Fibroblast of lung (primary cell): Measurements from ENCODE around the gene DPH7. TPM values are rescaled to one million over a fixed set of nuclear protein-coding genes. Genes with fewer than 3 reads are reported as not detected.

Experiments
- DNase-seq, 2 donors: peaks; one replicate each; pipeline versions ENCODE4 v3.0.0 to v3.0.0-alpha.2; 2010; ENCODE audit warnings: low read depth in 2 of 2
- H2AFZ ChIP-seq: 2 replicates; pipeline ENCODE4 v1.5.1; 2012; ENCODE audit warnings: low read length, control low read depth, inconsistent platforms
- H3K27ac ChIP-seq: 2 replicates; pipeline ENCODE4 v1.5.1; 2011; ENCODE audit warnings: low read length, control low read depth; ENCODE audit not compliant: insufficient read depth
- H3K27me3 ChIP-seq: 2 replicates; pipeline ENCODE4 v1.5.1; 2011; ENCODE audit warnings: mild to moderate bottlenecking, low read length; ENCODE audit not compliant: control insufficient read depth, insufficient read depth
- H3K36me3 ChIP-seq: 2 replicates; pipeline ENCODE4 v1.5.1; 2011; ENCODE audit warnings: low read length; ENCODE audit not compliant: control insufficient read depth, insufficient read depth
- H3K4me1 ChIP-seq: 2 replicates; pipeline ENCODE4 v1.5.1; 2011; ENCODE audit warnings: low read length; ENCODE audit not compliant: control insufficient read depth, insufficient read depth; ENCODE audit errors: extremely low read depth
- H3K4me2 ChIP-seq: 2 replicates; pipeline ENCODE4 v1.5.1; 2011; ENCODE audit warnings: low read length, control low read depth; ENCODE audit not compliant: insufficient read depth; ENCODE audit errors: extremely low read depth
- H3K4me3 ChIP-seq, 4 experiments: fragments of 200-600 bp in 1 of 4; sonication (generic) in 1 of 4; replicated peaks in 1 of 4; 2 replicates each; pipeline ENCODE4 v1.5.1; 2011 to 2016; ENCODE audit warnings: low read length in 4 of 4, low read depth in 3 of 4, mild to moderate bottlenecking in 3 of 4, control low read depth in 2 of 4, inconsistent platforms in 1 of 4, mixed read lengths in 1 of 4; ENCODE audit not compliant: insufficient read depth in 1 of 4; ENCODE audit errors: control extremely low read depth in 1 of 4
- H3K79me2 ChIP-seq: 2 replicates; pipeline ENCODE4 v1.5.1; 2012; ENCODE audit warnings: mild to moderate bottlenecking, low read length, inconsistent platforms; ENCODE audit not compliant: control insufficient read depth, insufficient read depth
- H3K9ac ChIP-seq: 2 replicates; pipeline ENCODE4 v1.5.1; 2011; ENCODE audit warnings: mild to moderate bottlenecking, low read length, control low read depth; ENCODE audit not compliant: insufficient read depth
- H3K9me3 ChIP-seq: 2 replicates; pipeline ENCODE4 v1.5.1; 2012; ENCODE audit warnings: low read depth, low read length; ENCODE audit not compliant: control insufficient read depth, insufficient read depth
- H4K20me1 ChIP-seq: 2 replicates; pipeline ENCODE4 v1.5.1; 2011; ENCODE audit warnings: low read length; ENCODE audit not compliant: control insufficient read depth, insufficient read depth; ENCODE audit errors: extremely low read depth
- CTCF ChIP-seq, 2 donors: IDR thresholded peaks in 1 of 2; conservative IDR thresholded peaks in 1 of 2; 1 replicate in 1 of 2; 2 replicates in 1 of 2; pipeline ENCODE4 v1.5.1; 2011 to 2012; ENCODE audit warnings: low read length in 2 of 2, control low read depth in 1 of 2, inconsistent platforms in 1 of 2, low read depth in 1 of 2, mild to moderate bottlenecking in 1 of 2
- EZH2 ChIP-seq: IDR thresholded peaks from 2 replicates; pipeline ENCODE4 v1.5.1; 2012; ENCODE audit warnings: low read length, control low read depth, mild to moderate bottlenecking; ENCODE audit errors: missing control alignments
- polyA plus RNA-seq, 2 donors: library from polyadenylated mRNA; depleted of rRNA in 1 of 2; stranded (reverse) in 1 of 2; unstranded in 1 of 2; fragments of >200 nt; gene quantifications; 2 replicates each; pipeline ENCODE4 v1.2.1, GENCODE V29; 2011 to 2012; ENCODE audit warnings: missing spikeins in 1 of 2
- total RNA-seq: library from RNA; depleted of rRNA; stranded (reverse); fragments of >200 nt; gene quantifications from 2 replicates; pipeline ENCODE4 v1.2.1, GENCODE V29; 2014

Gene DPH7
- total and polyA plus RNA-seq, 2 donors (not counting 1 experiment from before 2014, with no cell fraction given), result 15.7 to 20.6 TPM

DNA sequence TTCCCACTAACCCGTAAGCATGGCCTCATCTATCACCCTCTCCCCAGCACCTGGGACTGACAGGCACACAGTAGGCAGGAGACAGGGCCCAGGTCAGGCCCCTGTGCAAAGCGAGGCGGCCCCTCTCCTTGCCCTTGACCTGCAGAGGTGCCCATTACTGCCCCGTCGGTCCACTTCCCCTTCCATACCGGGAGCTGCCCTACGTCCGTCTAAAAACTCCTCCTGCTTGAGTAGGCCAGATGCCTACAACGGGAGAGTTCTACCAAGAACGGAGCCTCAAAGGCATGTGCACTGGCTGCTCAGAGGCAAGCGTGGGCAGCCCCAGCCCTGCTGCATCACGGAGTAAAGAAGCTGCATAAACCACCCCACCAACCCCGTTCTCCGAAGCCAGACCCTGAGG, 4.6 kb upstream of the DPH7 start:
- no peaks in the 10 kb centered on the region for H3K27me3 ChIP-seq
- DNase-seq, result no peak
- H3K4me1 ChIP-seq, result no peaks in the 10 kb centered on the region
- no peaks in the 10 kb centered on the region for H4K20me1 ChIP-seq
- no peak overlapping the region for H3K4me3 ChIP-seq
- no peaks in the 10 kb centered on the region for H3K9me3 ChIP-seq
- H3K9ac ChIP-seq, result no peak overlapping the region
- TF ChIP-seq EZH2, result no peak
- TF ChIP-seq CTCF (conservative IDR thresholded peaks at IDR 0.05 in 1 of 2, IDR thresholded peaks at IDR 0.05 in 1 of 2; ENCODE audit: low read depth in 1 of 2, low read length in 2 of 2), result no peak
- H3K79me2 ChIP-seq, result peaks cover 4% of the 10 kb centered on the region
- H3K27ac ChIP-seq, result no peak overlapping the region
- H3K4me2 ChIP-seq, result no peak overlapping the region
- H2AFZ ChIP-seq, result no peak overlapping the region
- H3K36me3 ChIP-seq, result peaks cover 24% of the 10 kb centered on the region

DNA sequence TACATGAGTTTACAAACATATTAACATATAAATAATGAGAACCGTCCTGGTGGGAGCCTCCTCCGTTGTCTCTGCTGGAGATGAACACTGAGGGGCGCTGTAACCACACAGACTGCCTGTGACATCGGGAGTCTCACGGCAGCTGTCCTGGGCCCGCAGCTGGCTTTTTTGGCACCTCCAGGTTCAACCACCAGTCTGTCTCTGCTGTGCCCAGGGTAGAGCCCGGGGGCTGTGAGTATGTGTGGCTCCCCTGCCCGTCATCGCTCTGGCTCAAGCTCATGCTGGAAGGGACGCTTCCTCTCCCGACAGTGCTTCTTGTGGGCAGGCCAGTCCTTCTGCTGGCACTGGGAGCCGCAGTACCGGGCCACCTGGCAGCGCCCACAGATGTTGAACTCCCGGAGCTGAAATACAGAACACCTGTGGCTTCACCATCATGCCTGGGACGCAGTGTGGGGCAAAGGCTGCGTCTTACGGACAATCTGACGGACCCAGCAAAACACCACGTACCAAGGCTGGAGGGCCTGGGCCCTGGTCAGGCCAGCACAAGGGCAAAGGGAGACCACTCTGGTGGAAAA, 3.6 kb upstream of the DPH7 start:
- peaks cover 4% of the 10 kb centered on the region for H3K4me1 ChIP-seq
- no peak overlapping the region for H3K9ac ChIP-seq
- peaks cover 20% of the 10 kb centered on the region for H3K36me3 ChIP-seq
- H3K27ac ChIP-seq, result no peak overlapping the region
- no peak for TF ChIP-seq EZH2
- peak; percentile 6 to 24 for TF ChIP-seq CTCF (conservative IDR thresholded peaks at IDR 0.05 in 1 of 2, IDR thresholded peaks at IDR 0.05 in 1 of 2; ENCODE audit: low read depth in 1 of 2, low read length in 2 of 2)
- no peak overlapping the region for H3K4me3 ChIP-seq
- no peak overlapping the region for H2AFZ ChIP-seq
- H4K20me1 ChIP-seq, result no peaks in the 10 kb centered on the region
- no peak overlapping the region for H3K4me2 ChIP-seq
- peaks cover 7% of the 10 kb centered on the region for H3K79me2 ChIP-seq
- no peaks in the 10 kb centered on the region for H3K27me3 ChIP-seq
- H3K9me3 ChIP-seq, result no peaks in the 10 kb centered on the region
- peak in 1 of 2 donors; percentile 26 for DNase-seq

DNA sequence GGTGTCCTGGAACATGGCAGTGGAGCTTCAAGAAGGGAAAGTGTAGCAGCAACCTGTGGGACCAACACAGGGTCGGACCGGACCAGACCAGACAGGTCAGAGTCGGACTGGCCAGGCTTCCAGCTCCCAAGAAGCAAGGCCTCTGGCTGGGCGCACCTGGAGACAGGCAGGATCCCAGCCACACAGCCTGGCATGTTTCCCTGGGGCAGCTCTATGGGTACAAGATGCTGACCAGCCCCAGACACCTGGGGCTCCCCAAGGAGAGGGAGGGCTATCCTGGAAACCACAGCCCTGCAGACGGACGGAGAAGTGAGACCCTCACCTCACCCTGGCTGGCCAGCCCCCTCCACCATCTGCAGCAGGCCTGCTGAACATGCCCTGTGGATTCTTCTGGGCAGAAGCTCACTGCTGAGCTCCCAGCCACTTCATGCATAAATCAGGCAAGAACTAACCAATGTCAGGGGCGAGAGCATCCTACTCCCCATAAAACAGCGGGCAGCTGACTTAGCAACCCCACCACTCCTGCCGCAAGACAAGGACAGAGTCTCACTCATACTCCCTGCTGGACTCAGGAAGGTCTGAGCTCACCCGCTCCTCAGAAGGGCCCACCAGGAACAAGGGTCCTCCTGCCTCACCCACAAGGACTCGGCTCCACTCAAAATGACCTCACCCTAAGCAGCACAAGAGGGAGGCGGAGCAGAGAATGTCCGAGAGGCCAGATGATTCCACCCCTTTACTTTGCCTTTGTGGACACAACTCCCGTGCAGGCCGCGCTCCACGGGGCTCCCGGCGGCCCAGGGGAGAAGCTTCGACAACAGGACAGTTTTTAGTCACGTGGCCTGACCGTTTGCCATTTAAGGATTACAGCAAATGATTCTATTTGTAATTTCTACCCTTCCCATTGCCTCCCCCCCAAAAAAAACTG, 2.9 kb upstream of the DPH7 start:
- no peak for DNase-seq
- H3K4me1 ChIP-seq, result peaks cover 7% of the 10 kb centered on the region
- H2AFZ ChIP-seq, result no peak overlapping the region
- H3K27me3 ChIP-seq, result no peaks in the 10 kb centered on the region
- H3K27ac ChIP-seq, result no peak overlapping the region
- H3K36me3 ChIP-seq, result peaks cover 14% of the 10 kb centered on the region
- H3K9ac ChIP-seq, result no peak overlapping the region
- H3K9me3 ChIP-seq, result no peaks in the 10 kb centered on the region
- no peaks in the 10 kb centered on the region for H4K20me1 ChIP-seq
- TF ChIP-seq CTCF (conservative IDR thresholded peaks at IDR 0.05 in 1 of 2, IDR thresholded peaks at IDR 0.05 in 1 of 2; ENCODE audit: low read depth in 1 of 2, low read length in 2 of 2) (no peak), EZH2 (no peak)
- no peak overlapping the region for H3K4me3 ChIP-seq
- H3K4me2 ChIP-seq, result no peak overlapping the region
- H3K79me2 ChIP-seq, result peaks cover 14% of the 10 kb centered on the region
